Large intestine (tissue), 3 donors: Measurements from ENCODE around the gene GRM4. TPM values are rescaled to one million over a fixed set of nuclear protein-coding genes. Genes with fewer than 3 reads are reported as not detected.

ENCODE experiments used
- DNase-seq, 2 donors: peaks; one replicate each; pipeline versions ENCODE4 v3.0.0 to v3.0.0-alpha.2; 2013
- H3K27ac ChIP-seq: one replicate; pipeline ENCODE4 v1.5.1; 2013; ENCODE audit warnings: low read length
- H3K27me3 ChIP-seq: 2 replicates; pipeline ENCODE4 v1.6.1; 2013; ENCODE audit warnings: low read length; ENCODE audit not compliant: control insufficient read depth, insufficient read depth
- H3K36me3 ChIP-seq: 2 replicates; pipeline ENCODE4 v1.6.1; 2013; ENCODE audit warnings: low read length; ENCODE audit not compliant: control insufficient read depth, insufficient read depth
- H3K4me1 ChIP-seq: one replicate; pipeline ENCODE4 v1.6.1; 2013; ENCODE audit warnings: low read length; ENCODE audit not compliant: control insufficient read depth, insufficient read depth
- H3K4me3 ChIP-seq: one replicate; pipeline ENCODE4 v1.5.1; 2013; ENCODE audit warnings: low read length
- H3K9me3 ChIP-seq: one replicate; pipeline ENCODE4 v1.6.1; 2013; ENCODE audit warnings: mild to moderate bottlenecking, low read depth, low read length, moderate library complexity; ENCODE audit not compliant: control insufficient read depth
- WGBS: methylation state at CpG from one replicate; pipeline ENCODE4 v1.1.5; 2013; ENCODE audit warnings: low lambda C conversion rate; ENCODE audit not compliant: insufficient coverage; 5-methylcytosine and 5-hydroxymethylcytosine counted together
- polyA plus RNA-seq: library from polyadenylated mRNA; unstranded; fragments of 120-200 nt; gene quantifications from one replicate; pipeline ENCODE4 v1.2.1, GENCODE V29; 2013

The GRM4 gene
- polyA plus RNA-seq, 1 donor = 0.46 TPM

GRCh38 chr6:34095741-34096140, 50.1 kb downstream of the GRM4 start:
- no peaks in the 10 kb centered on the region for H3K9me3 ChIP-seq
- no peaks in the 10 kb centered on the region for H3K4me1 ChIP-seq
- no peak overlapping the region for H3K4me3 ChIP-seq
- H3K36me3 ChIP-seq = no peaks in the 10 kb centered on the region
- H3K27ac ChIP-seq = no peak overlapping the region
- no CpG with 5 or more reads among the region's 10 CpGs for WGBS
- no peak for DNase-seq
- H3K27me3 ChIP-seq = peaks cover 28% of the 10 kb centered on the region

- Histone ChIP-seq H3K36me3 (no peaks in the 10 kb centered on the region), H3K4me1 (no peaks in the 10 kb centered on the region), H3K27me3 (peaks cover 28% of the 10 kb centered on the region), H3K9me3 (no peaks in the 10 kb centered on the region), H3K4me3 (no peak overlapping the region), H3K27ac (no peak overlapping the region)
- WGBS = 60% methylated on average over 1 of the region's 7 CpGs
- DNase-seq = no peak
Observed at GRCh38 chr6:34095136-34095505, 50.8 kb downstream of the GRM4 start.

GRCh38 chr6:34094474-34095135, 51.3 kb downstream of the GRM4 start:
- Histone ChIP-seq H3K9me3 (no peaks in the 10 kb centered on the region), H3K27ac (no peak overlapping the region), H3K27me3 (peaks cover 28% of the 10 kb centered on the region), H3K36me3 (no peaks in the 10 kb centered on the region), H3K4me3 (no peak overlapping the region), H3K4me1 (no peaks in the 10 kb centered on the region)
- WGBS = no CpG with 5 or more reads among the region's 12 CpGs
- DNase-seq = no peak

GRCh38 chr6:34093854-34094430, 51.9 kb downstream of the GRM4 start:
- Histone ChIP-seq H3K27me3 (peaks cover 28% of the 10 kb centered on the region), H3K4me3 (no peak overlapping the region), H3K4me1 (no peaks in the 10 kb centered on the region), H3K27ac (no peak overlapping the region), H3K9me3 (no peaks in the 10 kb centered on the region), H3K36me3 (no peaks in the 10 kb centered on the region)
- WGBS = no CpG with 5 or more reads among the region's 4 CpGs
- DNase-seq = no peak

- Histone ChIP-seq H3K36me3 (no peaks in the 10 kb centered on the region), H3K27ac (no peak overlapping the region), H3K4me3 (no peak overlapping the region), H3K9me3 (no peaks in the 10 kb centered on the region), H3K27me3 (peaks cover 28% of the 10 kb centered on the region), H3K4me1 (no peaks in the 10 kb centered on the region)
- DNase-seq = no peak
- 80% methylated on average over 1 of the region's 6 CpGs for WGBS
Observed at GRCh38 chr6:34093206-34093605, 52.7 kb downstream of the GRM4 start.

- peaks cover 28% of the 10 kb centered on the region for H3K27me3 ChIP-seq
- no peak overlapping the region for H3K4me3 ChIP-seq
- DNase-seq = no peak
- H3K9me3 ChIP-seq = no peaks in the 10 kb centered on the region
- H3K4me1 ChIP-seq = no peaks in the 10 kb centered on the region
- no CpG with 5 or more reads among the region's 10 CpGs for WGBS
- H3K27ac ChIP-seq = no peak overlapping the region
- H3K36me3 ChIP-seq = no peaks in the 10 kb centered on the region
Observed at GRCh38 chr6:34092631-34093030, 53.3 kb downstream of the GRM4 start.

- Histone ChIP-seq H3K9me3 (no peaks in the 10 kb centered on the region), H3K27ac (no peak overlapping the region), H3K4me1 (no peaks in the 10 kb centered on the region), H3K36me3 (no peaks in the 10 kb centered on the region), H3K4me3 (no peak overlapping the region), H3K27me3 (peaks cover 25% of the 10 kb centered on the region)
- DNase-seq = no peak
- WGBS = no CpG with 5 or more reads among the region's 5 CpGs
Observed at GRCh38 chr6:34090935-34091334, 55.0 kb downstream of the GRM4 start.

GRCh38 chr6:34090529-34090928, 55.4 kb downstream of the GRM4 start:
- DNase-seq = no peak
- Histone ChIP-seq H3K36me3 (no peaks in the 10 kb centered on the region), H3K9me3 (no peaks in the 10 kb centered on the region), H3K4me3 (no peak overlapping the region), H3K27ac (no peak overlapping the region), H3K4me1 (no peaks in the 10 kb centered on the region), H3K27me3 (peaks cover 20% of the 10 kb centered on the region)
- no CpG with 5 or more reads among the region's 9 CpGs for WGBS

- Histone ChIP-seq H3K27me3 (no peaks in the 10 kb centered on the region), H3K4me3 (no peak overlapping the region), H3K4me1 (no peaks in the 10 kb centered on the region), H3K9me3 (no peaks in the 10 kb centered on the region), H3K36me3 (no peaks in the 10 kb centered on the region), H3K27ac (no peak overlapping the region)
- WGBS = no CpG with 5 or more reads among the region's 2 CpGs
- no peak for DNase-seq
Observed at GRCh38 chr6:34086558-34086957, 59.3 kb downstream of the GRM4 start.

- DNase-seq = no peak
- H3K27ac ChIP-seq = no peak overlapping the region
- no peaks in the 10 kb centered on the region for H3K9me3 ChIP-seq
- H3K4me1 ChIP-seq = no peaks in the 10 kb centered on the region
- no peaks in the 10 kb centered on the region for H3K36me3 ChIP-seq
- 100% methylated on average over 1 of the region's 14 CpGs for WGBS
- no peak overlapping the region for H3K4me3 ChIP-seq
- no peaks in the 10 kb centered on the region for H3K27me3 ChIP-seq
Observed at GRCh38 chr6:34085453-34086170, 60.3 kb downstream of the GRM4 start.
